Panc1 (cell line): ENCODE results near the gene PPP2R2B.

Experiments used
- POLR2AphosphoS5 ChIP-seq: IDR thresholded peaks from 2 replicates; pipeline ENCODE4 v1.6.1; 2012; ENCODE audit warnings: mild to moderate bottlenecking, low read depth, low read length, moderate library complexity
- REST ChIP-seq, 2 experiments: IDR thresholded peaks; 2 replicates each; pipeline ENCODE4 v1.6.1; 2011 to 2012; ENCODE audit warnings: low read depth in 2 of 2, control low read depth in 1 of 2, low read length in 1 of 2, mild to moderate bottlenecking in 1 of 2, moderate library complexity in 1 of 2; ENCODE audit not compliant: insufficient read depth in 1 of 2

DNA sequence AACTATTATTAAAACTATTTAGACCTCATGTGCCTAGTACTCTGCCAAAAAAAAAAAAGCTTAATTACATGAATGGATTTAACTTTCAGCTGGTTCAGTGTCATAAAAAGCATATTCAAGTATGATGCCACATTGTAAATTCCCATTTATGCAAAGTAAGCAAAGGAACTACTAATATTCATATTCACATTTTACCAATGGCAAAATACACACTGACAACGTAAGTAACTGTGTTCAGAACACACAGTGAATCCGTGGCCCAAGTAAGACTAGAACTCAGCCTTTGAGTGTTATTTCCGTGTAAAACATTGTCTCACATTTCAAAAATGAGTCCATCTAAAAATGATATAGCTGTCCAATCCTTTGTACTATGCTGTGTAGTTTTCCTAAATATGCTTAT lies 56.8 kb downstream of the PPP2R2B start:
- TF ChIP-seq REST (IDR thresholded peaks at IDR 0.05; ENCODE audit: insufficient read depth in 1 of 2, low read depth in 2 of 2, low read length in 1 of 2) (no peak), POLR2AphosphoS5 (no peak)
